Parathyroid adenoma (tissue), 2 donors: ENCODE results near the gene TRPC3.

Source experiments
- H2AFZ ChIP-seq: fragments of 300-600 bp; sonication (generic); one replicate; pipeline ENCODE4 v1.7.0; 2017; ENCODE audit warnings: antibody characterized with exemption, mild to moderate bottlenecking
- H3K27ac ChIP-seq: fragments of 300-600 bp; sonication (generic); one replicate; pipeline ENCODE4 v1.7.0; 2017
- H3K27me3 ChIP-seq: fragments of 300-600 bp; sonication (generic); one replicate; pipeline ENCODE4 v1.7.0; 2017; ENCODE audit warnings: low read length; ENCODE audit not compliant: control insufficient read depth, insufficient read depth
- H3K36me3 ChIP-seq: fragments of 300-600 bp; sonication (generic); one replicate; pipeline ENCODE4 v1.7.0; 2017; ENCODE audit warnings: low read length; ENCODE audit not compliant: control insufficient read depth, insufficient read depth
- H3K4me1 ChIP-seq: fragments of 300-600 bp; sonication (generic); one replicate; pipeline ENCODE4 v1.7.0; 2017; ENCODE audit warnings: control low read depth
- H3K4me2 ChIP-seq: fragments of 300-600 bp; sonication (generic); one replicate; pipeline ENCODE4 v1.7.0; 2017; ENCODE audit warnings: low read length
- H3K4me3 ChIP-seq: fragments of 300-600 bp; sonication (generic); one replicate; pipeline ENCODE4 v1.7.0; 2017; ENCODE audit warnings: low read depth, low read length
- H3K79me2 ChIP-seq: fragments of 300-600 bp; sonication (generic); one replicate; pipeline ENCODE4 v1.7.0; 2017; ENCODE audit warnings: control low read depth
- H3K9ac ChIP-seq: fragments of 300-600 bp; sonication (generic); one replicate; pipeline ENCODE4 v1.7.0; 2017; ENCODE audit warnings: mild to moderate bottlenecking
- H3K9me3 ChIP-seq: fragments of 300-600 bp; sonication (generic); one replicate; pipeline ENCODE4 v1.7.0; 2017; ENCODE audit warnings: low read length; ENCODE audit not compliant: control insufficient read depth
- CTCF ChIP-seq: fragments of 300-600 bp; sonication (generic); IDR thresholded peaks from one replicate; pipeline ENCODE4 v1.7.0; 2017; ENCODE audit warnings: antibody characterized with exemption, mild to moderate bottlenecking
- donor health status: primary hyperparathyroidism.

Gene TRPC3

GRCh38 chr4:121951521-121952110, at the start of gene TRPC3:
Gene TRPC3, minus strand, starts transcription at chr4:121952060. Its CDS starts 380 bp downstream, at chr4:121951680.
- no peaks in the 10 kb centered on the region for H3K36me3 ChIP-seq
- H3K4me1 ChIP-seq: no peaks in the 10 kb centered on the region
- peak within 1 kb of the TSS; percentile 52 for H3K4me3 ChIP-seq
- no peaks in the 10 kb centered on the region for H3K27me3 ChIP-seq
- no peaks in the 10 kb centered on the region for H3K9me3 ChIP-seq
- no peak within 1 kb of the TSS for H3K27ac ChIP-seq
- H3K79me2 ChIP-seq: no peaks in the 10 kb centered on the region
- peak within 1 kb of the TSS; percentile 74 for H2AFZ ChIP-seq
- no peak within 1 kb of the TSS for H3K9ac ChIP-seq
- H3K4me2 ChIP-seq: peak within 1 kb of the TSS; percentile 78
- TF ChIP-seq CTCF: no peak

GRCh38 chr4:122000849-122001248, 49.0 kb upstream of the TRPC3 start:
- no peak overlapping the region for H2AFZ ChIP-seq
- H3K36me3 ChIP-seq: no peaks in the 10 kb centered on the region
- no peak overlapping the region for H3K9ac ChIP-seq
- H3K79me2 ChIP-seq: no peaks in the 10 kb centered on the region
- no peak for TF ChIP-seq CTCF
- no peak overlapping the region for H3K4me3 ChIP-seq
- H3K4me1 ChIP-seq: no peaks in the 10 kb centered on the region
- H3K9me3 ChIP-seq: no peaks in the 10 kb centered on the region
- H3K4me2 ChIP-seq: no peak overlapping the region
- no peak overlapping the region for H3K27ac ChIP-seq
- no peaks in the 10 kb centered on the region for H3K27me3 ChIP-seq

GRCh38 chr4:121998024-121998423, 46.2 kb upstream of the TRPC3 start:
- Histone ChIP-seq H3K9ac (no peak overlapping the region), H3K4me2 (no peak overlapping the region), H3K4me1 (no peaks in the 10 kb centered on the region), H3K9me3 (no peaks in the 10 kb centered on the region), H3K27me3 (no peaks in the 10 kb centered on the region), H3K27ac (no peak overlapping the region), H3K36me3 (no peaks in the 10 kb centered on the region), H3K4me3 (no peak overlapping the region), H3K79me2 (no peaks in the 10 kb centered on the region), H2AFZ (no peak overlapping the region)
- TF ChIP-seq CTCF: no peak

DNA sequence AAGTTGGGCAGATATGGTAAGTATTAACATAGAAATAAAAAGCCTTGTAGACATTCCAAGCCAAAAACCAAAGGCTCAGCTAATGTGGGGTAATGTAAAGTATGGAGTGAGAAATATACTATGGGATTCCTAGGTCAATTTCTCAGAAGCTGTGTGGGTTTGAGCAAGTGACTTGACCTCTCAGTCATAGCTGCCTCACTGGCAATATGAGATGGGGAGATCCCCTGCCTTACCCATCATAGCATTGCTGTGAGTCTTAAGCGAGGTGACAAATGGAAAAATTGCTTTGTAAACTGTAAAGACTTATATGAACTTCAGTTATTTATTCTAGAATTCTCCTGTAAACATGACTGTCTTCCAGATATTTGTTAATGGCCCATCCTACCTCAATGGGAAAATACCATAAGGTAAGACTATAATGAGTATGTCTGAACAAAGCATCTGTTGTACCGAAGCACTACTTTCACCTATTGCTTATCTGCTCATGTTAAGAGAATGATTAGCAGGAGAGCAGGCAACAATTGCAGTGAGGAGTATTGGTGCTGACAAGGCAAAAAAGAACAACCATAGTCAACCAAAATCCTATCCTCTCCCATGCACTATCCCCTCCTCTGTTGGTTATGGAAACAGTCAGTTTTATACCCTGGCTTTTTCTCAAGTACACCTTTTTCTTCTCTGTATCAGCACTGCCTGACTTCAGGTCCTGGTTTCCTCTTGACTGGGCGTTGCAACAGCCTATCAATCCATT, 44.1 kb upstream of the TRPC3 start:
- no peak for TF ChIP-seq CTCF
- Histone ChIP-seq H3K36me3 (no peaks in the 10 kb centered on the region), H3K4me2 (no peak overlapping the region), H3K9me3 (no peaks in the 10 kb centered on the region), H3K9ac (no peak overlapping the region), H3K27me3 (no peaks in the 10 kb centered on the region), H2AFZ (no peak overlapping the region), H3K27ac (no peak overlapping the region), H3K4me3 (no peak overlapping the region), H3K79me2 (no peaks in the 10 kb centered on the region), H3K4me1 (no peaks in the 10 kb centered on the region)
